HG02588 (cell line): ENCODE results near the gene S100B.

Experiments used
- ATAC-seq: cut with Tn5 transposase; IDR thresholded peaks from one replicate; pipeline ENCODE4 v1.9.1; 2021; ENCODE audit warnings: mild to moderate bottlenecking, moderate library complexity; ENCODE audit not compliant: unreplicated experiment

Gene S100B

GRCh38 chr21:46628868-46629267, 24.0 kb upstream of the S100B start:
- no peak for ATAC-seq

GRCh38 chr21:46627726-46628125, 22.8 kb upstream of the S100B start:
- no peak for ATAC-seq

- no peak for ATAC-seq
Measured at GRCh38 chr21:46626975-46627501, 22.2 kb upstream of the S100B start.

DNA sequence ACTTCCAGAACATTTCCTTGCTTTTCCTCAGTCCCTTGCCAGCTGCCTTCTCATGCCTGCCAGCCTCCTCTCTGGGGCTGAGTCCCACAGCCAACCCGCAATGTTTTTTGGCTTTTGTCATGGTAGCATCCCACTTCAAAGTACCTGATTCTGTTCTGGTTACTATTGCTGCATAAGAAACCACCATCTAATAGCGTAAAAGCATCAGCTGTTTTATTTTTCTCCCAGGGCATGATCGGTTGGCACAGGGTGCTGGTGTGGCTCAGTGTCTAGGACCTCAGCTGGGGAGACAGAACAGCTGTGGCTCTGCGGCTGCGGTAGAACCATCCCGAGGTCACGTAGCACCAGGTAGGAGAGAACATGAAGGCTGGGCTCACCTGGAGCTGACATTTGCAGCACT, 21.7 kb upstream of the S100B start:
- ATAC-seq: no peak

DNA sequence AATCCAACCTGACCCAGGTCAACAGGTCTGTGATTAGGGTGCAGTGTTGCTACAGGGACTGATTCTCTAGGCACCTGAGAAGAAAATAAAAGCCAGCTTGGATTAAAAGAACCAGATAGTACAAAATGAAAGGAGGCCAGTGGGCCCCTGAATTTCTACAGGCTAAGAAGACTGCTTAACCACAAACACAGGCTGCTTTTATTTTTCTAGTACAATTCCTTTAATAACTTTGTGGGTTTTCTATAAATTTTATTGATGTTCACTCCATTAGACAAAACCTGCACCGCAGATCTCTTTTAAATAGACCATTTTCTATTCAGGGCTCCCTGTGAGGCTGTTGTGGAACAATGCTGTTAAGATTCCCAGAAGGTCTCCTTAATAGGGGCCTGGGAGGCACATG, 20.9 kb upstream of the S100B start:
- ATAC-seq: no peak

GRCh38 chr21:46624050-46624449, 19.2 kb upstream of the S100B start:
- no peak for ATAC-seq

DNA sequence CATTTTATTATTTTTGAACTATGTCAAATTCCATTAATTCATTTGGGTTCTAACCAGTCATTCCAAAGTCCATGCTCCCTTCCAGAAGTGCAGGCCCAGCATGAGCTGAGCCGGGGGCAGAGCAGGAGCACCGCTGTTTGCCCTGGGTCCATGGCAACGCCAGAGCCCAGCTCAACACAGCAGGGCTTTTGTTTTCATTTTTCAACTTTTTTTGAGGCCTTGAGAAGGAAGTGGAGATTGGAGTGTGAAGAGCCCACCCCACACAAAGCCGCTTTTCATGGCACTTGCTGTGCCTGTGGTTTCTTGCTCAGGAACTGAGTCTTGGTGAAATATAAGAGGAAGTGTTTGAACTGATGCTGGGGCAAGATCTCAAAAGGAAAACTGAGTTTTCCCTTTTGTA, 17.3 kb upstream of the S100B start:
- ATAC-seq: no peak

- ATAC-seq: no peak
Measured at GRCh38 chr21:46621457-46622182, 16.7 kb upstream of the S100B start.

DNA sequence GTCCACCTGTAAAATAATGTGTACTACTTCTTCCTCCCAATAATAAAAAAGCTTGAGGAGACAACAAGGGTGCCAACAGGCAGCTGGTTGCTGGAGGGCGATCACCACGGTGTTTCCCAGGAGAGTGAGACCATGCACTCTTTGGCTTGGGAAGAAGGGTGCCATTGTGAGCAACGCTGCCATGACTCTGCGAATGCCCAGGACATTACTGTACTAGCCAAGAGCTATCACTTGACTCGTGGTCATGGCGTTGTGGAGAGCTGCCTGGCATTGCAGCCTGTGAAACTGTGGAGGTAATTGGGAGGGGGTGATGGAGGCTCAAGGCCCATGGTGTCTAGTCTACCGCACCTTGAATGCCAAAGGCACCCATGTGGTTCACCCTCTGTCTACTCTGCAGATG, 16.0 kb upstream of the S100B start:
- no peak for ATAC-seq

DNA sequence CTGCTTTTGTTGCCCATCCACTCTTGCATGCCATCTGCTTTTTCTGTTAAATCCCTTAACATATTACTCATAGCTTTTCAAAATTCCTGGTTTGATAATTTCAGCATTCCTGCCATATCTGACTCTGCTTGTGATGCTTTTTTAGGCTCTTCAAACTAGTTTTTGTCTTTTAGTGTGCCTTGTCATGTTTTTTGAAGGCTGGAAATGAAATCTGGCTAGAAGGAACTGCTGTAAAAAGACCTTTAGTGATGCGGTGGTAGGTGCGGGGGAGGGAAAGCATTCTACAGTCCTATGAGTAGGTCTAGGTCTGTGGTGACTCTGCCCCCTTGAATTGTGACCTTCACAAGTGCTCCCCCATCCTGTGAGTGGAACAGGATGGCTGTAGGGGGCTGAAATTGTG, 15.0 kb upstream of the S100B start:
- ATAC-seq: no peak

- ATAC-seq: no peak
Measured at GRCh38 chr21:46618738-46619379, 14.0 kb upstream of the S100B start.

GRCh38 chr21:46617267-46618051, 12.6 kb upstream of the S100B start:
- no peak for ATAC-seq

DNA sequence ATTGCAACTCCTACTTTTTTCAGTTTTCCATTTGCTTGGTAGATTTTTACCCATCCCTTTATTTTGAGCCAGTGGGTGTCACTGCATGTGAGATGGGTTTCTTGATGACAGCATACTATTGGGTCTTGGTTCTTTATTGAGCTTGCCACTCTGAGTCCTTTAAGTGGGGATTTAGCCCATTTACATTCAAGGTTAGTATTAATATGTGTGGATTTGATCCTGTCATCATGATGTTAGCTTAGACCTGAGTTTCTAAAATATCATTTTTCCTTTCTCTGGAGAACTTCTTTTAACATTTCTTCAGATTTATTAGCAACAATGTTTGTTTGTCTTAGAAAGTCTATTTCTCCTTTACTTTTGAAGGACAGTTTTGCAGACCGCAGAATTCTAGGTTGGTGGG, 11.8 kb upstream of the S100B start:
- no peak for ATAC-seq

GRCh38 chr21:46616050-46616449, 11.2 kb upstream of the S100B start:
- no peak for ATAC-seq

DNA sequence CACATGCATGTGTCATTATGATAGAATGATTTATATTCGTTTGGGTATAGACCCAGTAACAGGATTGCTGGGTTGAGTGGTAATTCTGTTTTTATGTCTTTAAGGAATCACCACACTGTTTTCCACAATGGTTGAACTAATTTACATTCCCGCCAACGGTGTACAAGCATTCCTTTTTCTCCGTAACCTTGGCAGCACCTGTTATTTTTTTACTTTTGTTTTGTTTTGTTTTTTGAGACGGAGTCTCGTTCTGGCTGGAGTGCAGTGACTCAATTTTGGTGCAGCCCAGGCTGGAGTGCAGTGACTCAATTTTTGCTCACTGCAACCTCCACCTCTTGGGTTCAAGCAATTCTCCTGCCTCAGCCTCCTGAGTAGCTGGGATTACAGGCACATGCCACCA, 8.5 kb upstream of the S100B start:
- ATAC-seq: no peak

DNA sequence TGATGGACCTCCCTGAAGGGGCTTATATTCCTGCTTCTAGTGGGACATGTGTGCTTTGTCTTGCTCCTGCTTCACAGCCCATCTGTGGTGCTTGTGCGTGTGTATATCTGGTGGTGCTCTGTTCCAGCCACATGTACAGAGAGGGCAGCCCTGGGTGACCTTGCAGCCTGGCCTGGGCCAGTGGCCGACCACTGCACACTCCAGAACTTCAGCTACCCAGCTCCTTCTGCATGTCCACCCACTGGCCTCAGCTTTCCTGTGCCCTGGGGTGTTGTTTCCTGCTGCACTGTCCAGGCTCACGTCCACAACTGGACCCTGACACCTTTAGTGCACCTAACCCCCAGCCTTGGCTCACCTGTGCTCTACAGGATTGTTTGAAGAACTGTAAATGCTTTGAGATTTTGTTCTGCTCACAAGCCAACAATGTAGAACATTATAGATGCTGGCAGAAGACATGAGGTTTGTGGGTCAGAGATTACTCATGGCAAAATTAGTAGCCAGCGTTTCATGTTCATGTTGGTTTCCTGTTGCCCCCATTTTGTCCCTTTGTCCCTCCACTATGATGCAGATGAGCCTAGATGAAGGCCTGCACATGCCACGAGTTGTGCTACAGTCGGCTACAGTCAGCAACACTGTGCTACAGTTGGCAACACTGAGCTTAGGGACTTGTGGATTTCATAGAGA, 5.3 kb upstream of the S100B start:
- ATAC-seq: no peak

DNA sequence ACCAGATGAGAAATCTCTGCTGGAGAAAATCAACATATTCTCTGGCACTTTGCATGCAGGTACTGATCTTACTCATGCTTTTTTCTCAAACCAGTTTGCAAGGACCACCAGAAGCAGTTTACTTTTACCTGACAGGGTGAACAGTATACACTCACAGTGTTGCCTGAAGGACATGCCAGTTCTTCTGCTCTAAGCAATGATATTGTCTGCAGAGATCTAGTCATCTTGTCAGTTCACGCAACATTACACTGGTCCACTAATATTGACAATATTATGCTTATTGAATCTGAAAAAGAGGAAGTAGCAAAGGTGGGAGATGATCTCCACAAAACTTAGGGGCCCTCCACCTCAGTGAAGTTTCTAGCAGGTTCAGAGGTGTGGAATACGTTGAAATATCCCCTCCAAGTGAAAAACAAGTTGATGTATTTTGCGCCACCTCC, 3.8 kb upstream of the S100B start:
- no peak for ATAC-seq

DNA sequence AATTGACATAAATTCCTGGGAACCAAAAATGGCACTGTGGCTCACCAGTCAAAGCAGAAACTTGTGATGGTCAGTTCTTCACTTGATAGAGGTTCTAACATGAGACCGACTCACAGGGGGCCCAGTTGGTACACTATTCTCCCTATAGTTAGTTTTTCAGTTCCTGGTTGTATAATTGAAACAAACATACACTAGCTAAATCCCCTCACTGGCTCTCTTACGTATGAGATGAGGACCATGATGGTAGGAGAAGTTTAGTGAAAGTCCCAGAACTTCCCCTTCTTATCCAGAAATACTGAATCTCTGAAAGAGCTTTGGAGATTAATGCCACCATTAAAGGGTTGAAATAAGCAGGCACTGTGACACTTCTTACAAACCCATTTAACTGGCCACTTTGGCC, 2.8 kb upstream of the S100B start:
- no peak for ATAC-seq

- ATAC-seq: no peak
Measured at GRCh38 chr21:46606427-46606813, 1.5 kb upstream of the S100B start.

GRCh38 chr21:46605767-46606426, 1.0 kb upstream of the S100B start:
- no peak for ATAC-seq
